GM21515 (cell line): ENCODE results near the gene TGFBR3L.

Experiments used
- ATAC-seq: cut with Tn5 transposase; IDR thresholded peaks from one replicate; pipeline ENCODE4 v1.9.1; 2021; ENCODE audit not compliant: unreplicated experiment

The TGFBR3L gene

GRCh38 chr19:7914598-7915045, at the start of gene TGFBR3L:
Gene TGFBR3L, plus strand, starts transcription at chr19:7914830.
- no peak for ATAC-seq

- ATAC-seq = no peak
Observed at GRCh38 chr19:7865262-7865911, 49.2 kb upstream of the TGFBR3L start.

- no peak for ATAC-seq
Observed at GRCh38 chr19:7866399-7867091, 48.1 kb upstream of the TGFBR3L start.

- no peak for ATAC-seq
Observed at GRCh38 chr19:7867092-7867844, 47.4 kb upstream of the TGFBR3L start.

- no peak for ATAC-seq
Observed at GRCh38 chr19:7868326-7868670, 46.3 kb upstream of the TGFBR3L start.

- ATAC-seq = peak; percentile 55
Observed at GRCh38 chr19:7868671-7869452, 45.8 kb upstream of the TGFBR3L start.

GRCh38 chr19:7869453-7869909, 45.1 kb upstream of the TGFBR3L start:
- ATAC-seq = peak; percentile 50

- ATAC-seq = peak; percentile 2
Observed at GRCh38 chr19:7869910-7870511, 44.6 kb upstream of the TGFBR3L start.

GRCh38 chr19:7870571-7871436, 43.8 kb upstream of the TGFBR3L start:
- no peak for ATAC-seq

GRCh38 chr19:7871437-7872305, 43.0 kb upstream of the TGFBR3L start:
- ATAC-seq = no peak

- no peak for ATAC-seq
Observed at GRCh38 chr19:7872306-7873204, 42.1 kb upstream of the TGFBR3L start.

- no peak for ATAC-seq
Observed at GRCh38 chr19:7873304-7874075, 41.1 kb upstream of the TGFBR3L start.

GRCh38 chr19:7874076-7874896, 40.3 kb upstream of the TGFBR3L start, which contains the start of gene PRR36:
Gene PRR36, minus strand, starts transcription at chr19:7874390. Its CDS starts 701 bp downstream, at chr19:7873689.
- ATAC-seq = no peak

GRCh38 chr19:7874897-7875273, 39.7 kb upstream of the TGFBR3L start:
- no peak for ATAC-seq

- no peak for ATAC-seq
Observed at GRCh38 chr19:7877249-7877836, 37.3 kb upstream of the TGFBR3L start.
